Fibroblast of gingiva (primary cell): ENCODE data around the gene REG1A.

ENCODE experiments used
- DNase-seq: peaks from one replicate; pipeline ENCODE4 v3.0.0-alpha.2; 2011; ENCODE audit warnings: low read depth

Gene REG1A

GRCh38 chr2:79128406-79128805 is 8.1 kb downstream of the REG1A start:
- DNase-seq: no peak

DNA sequence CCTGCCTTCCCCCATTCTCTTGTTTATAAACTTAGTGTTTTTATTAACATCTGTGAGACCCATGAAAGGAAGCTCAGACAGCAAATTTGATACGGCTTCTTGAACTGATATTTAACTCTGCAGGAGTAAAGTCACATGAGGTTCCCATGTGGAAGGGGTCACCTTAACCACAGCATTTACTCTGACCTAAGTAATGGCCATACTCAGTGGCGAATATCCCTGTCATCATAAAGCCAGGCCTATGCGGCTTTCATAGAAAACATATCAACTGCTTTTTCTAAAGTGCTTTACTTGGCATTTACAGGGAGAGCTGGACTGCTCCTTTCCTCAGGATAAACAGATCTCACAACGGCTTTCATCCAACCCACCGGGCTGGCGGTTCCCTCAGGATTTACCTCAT is 9.0 kb downstream of the REG1A start:
- DNase-seq: no peak

GRCh38 chr2:79129804-79130203 is 9.5 kb downstream of the REG1A start:
- no peak for DNase-seq

DNA sequence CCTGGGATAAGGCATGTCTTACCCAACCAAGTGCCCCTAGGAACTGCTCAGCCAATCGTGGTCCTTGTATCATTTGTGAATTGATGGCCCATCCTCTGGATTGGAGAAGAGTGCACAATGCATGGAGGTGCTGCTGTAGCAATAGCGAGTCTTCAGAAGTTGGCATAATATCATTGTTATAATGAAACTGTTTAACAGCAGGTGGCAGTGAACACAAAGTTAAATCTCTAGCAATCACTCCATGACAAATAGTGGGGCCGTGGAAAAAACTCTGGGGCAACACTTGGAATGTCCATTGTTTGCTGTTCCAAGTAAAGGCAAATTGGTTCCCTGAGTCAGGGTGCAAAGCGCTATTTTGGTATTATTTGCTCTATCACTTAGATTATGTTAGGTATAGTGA is 11.4 kb downstream of the REG1A start:
- DNase-seq: no peak

DNA sequence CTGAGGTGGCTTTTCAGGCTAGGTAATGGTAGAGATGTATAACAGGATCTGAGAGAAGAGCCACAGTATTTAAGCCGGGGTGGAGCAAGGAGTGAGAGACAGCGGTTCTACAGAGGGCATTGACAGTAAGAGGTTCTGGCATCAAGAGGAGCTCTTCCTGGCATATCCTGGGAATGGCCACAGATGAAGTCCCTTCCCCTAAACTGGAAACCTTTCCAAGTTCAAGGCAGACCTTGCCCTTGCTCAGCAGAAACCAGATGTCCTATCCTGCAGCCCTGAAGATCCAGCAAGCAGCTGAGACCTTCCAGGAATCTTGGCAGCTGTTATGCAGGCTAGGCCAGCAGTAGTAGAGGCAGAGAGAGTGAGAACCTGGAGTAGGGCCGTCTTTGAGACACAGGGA is 18.1 kb downstream of the REG1A start:
- DNase-seq: no peak

DNA sequence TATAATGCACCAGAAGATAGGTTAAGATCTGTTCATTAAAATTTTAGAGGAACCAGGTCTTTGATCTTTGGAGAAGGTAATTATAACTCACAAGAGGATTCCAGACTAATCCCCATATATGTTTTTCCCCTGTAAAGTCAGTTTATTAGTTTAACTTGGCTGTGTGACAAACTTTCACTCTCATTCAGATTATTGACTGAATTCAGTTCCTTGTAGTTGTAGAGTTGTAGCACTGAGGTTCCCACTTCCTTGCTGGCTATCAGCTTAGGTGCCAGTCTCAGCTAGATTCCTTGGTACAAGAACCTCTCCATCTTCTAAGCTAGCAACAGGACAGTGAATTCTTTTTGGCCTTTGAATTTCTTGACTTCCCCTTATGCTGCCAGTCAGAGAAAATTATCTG is 19.1 kb downstream of the REG1A start:
- no peak for DNase-seq

GRCh38 chr2:79155826-79156476 is 35.7 kb downstream of the REG1A start:
- no peak for DNase-seq

GRCh38 chr2:79159030-79159429 is 38.7 kb downstream of the REG1A start:
- no peak for DNase-seq

DNA sequence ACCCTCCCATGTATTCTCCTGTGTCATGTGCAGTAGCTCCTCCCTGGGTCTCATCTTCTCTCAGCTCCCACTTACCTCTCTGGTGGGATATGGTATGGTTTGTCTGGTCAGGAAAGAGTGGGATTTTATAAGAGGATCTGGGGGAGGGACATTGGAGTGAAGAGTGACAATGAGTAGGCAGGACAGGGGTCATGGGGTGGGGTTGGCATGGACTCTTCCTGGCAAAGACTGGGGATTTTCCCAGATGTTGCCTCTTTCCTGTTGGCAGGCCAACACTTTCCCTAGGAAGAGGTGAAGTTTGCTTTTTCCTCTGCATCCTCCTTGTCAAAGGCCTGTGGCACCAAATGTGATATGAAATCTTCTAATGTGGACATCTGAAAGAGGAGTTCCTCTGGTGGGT is 39.4 kb downstream of the REG1A start, which contains the start of gene REG3A:
REG3A (minus strand) TSS at position 101 of the 400 bp plus-strand sequence. CDS start 348 bp downstream, outside the sequence.
- no peak for DNase-seq

DNA sequence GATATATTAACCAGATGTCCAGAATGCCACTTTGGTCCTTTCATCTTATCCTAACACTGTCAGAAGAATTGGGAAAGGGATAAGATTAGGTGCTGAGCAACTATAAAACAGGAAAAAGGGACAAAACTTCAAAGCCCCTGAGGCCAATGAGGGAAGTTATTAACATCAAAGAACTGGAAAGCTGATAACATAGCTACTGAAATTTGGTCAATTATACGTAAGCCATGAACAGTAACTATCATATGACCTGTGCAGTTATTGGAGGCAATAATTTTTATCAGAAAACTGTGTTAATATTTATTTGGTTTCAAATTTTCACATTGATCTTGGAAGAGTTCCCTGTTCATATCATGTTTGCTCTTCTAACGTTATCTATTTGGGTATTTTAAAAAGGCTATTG is 41.8 kb downstream of the REG1A start:
- no peak for DNase-seq

- DNase-seq: no peak
Measured at GRCh38 chr2:79162801-79163200, 42.5 kb downstream of the REG1A start.

DNA sequence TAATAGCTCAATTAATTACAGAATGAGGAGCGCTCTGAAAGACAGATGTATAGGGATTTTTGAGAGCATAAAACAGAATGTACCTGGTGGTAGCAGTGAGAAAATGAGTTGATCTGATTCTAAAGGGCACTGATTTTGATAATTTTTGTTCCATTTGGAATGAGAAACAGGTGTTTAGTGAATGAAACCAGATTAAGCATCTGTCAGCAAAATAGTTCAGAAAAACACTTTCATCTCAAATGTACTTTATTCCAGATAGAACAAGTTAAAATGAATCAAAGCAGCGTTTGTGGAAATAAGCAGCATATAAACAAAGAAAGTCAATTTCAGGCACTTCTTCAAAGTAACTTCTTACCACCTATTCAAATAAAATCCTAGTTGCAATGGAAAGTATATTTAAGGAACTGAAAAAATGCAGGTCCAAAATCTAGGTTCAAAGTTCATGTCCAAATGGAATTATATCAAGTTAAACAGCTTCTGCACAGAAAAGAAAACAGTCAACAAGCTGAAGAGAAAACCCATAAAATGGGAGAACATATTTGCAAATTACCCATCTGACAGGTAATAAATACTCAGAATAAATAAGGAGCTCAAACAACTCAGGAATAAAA is 51.2 kb downstream of the REG1A start:
- no peak for DNase-seq
